OCI-LY1 (cell line): ENCODE measurements around the gene CYYR1.

ENCODE experiments used
- H2AFZ ChIP-seq: fragments of 200-600 bp; sonication (generic), shearing (Covaris generic); 2 replicates; pipeline ENCODE4 v1.6.0; 2014; ENCODE audit warnings: antibody characterized with exemption, mild to moderate bottlenecking, low read length
- H3F3A ChIP-seq: fragments of 200-600 bp; sonication (generic), shearing (Covaris generic); 2 replicates; pipeline ENCODE4 v1.6.0; 2014; ENCODE audit warnings: mild to moderate bottlenecking, antibody characterized with exemption, low read length, moderate library complexity; ENCODE audit not compliant: insufficient read depth
- H3K27ac ChIP-seq: fragments of 200-600 bp; sonication (generic); 2 replicates; pipeline ENCODE4 v1.5.1; 2014; ENCODE audit warnings: low read length, mixed run types, mild to moderate bottlenecking, low read depth; ENCODE audit not compliant: poor library complexity, severe bottlenecking
- H3K27me3 ChIP-seq: fragments of 200-600 bp; sonication (generic); 2 replicates; pipeline ENCODE4 v1.6.0; 2014; ENCODE audit warnings: antibody characterized with exemption, mild to moderate bottlenecking, low read length, moderate library complexity; ENCODE audit not compliant: insufficient read depth
- H3K36me3 ChIP-seq: fragments of 200-600 bp; sonication (generic); 2 replicates; pipeline ENCODE4 v1.6.1; 2014; ENCODE audit warnings: mild to moderate bottlenecking, antibody characterized with exemption, low read length, moderate library complexity, mixed read lengths; ENCODE audit not compliant: insufficient read depth
- H3K4me1 ChIP-seq: fragments of 200-600 bp; sonication (generic); 2 replicates; pipeline ENCODE4 v1.5.1; 2014; ENCODE audit warnings: mild to moderate bottlenecking, low read length, moderate library complexity; ENCODE audit not compliant: insufficient read depth, severe bottlenecking
- H3K4me2 ChIP-seq: fragments of 200-600 bp; sonication (generic), shearing (Covaris generic); 2 replicates; pipeline ENCODE4 v1.6.1; 2014; ENCODE audit warnings: low read length
- H3K4me3 ChIP-seq: fragments of 200-600 bp; sonication (generic); 2 replicates; pipeline ENCODE4 v1.5.1; 2014; ENCODE audit warnings: low read length, low read depth, mild to moderate bottlenecking, mixed read lengths; ENCODE audit not compliant: poor library complexity, severe bottlenecking
- H3K79me2 ChIP-seq: fragments of 200-600 bp; shearing (Covaris generic); 2 replicates; pipeline ENCODE4 v1.6.1; 2016; ENCODE audit warnings: mixed run types, low read length, mixed read lengths; ENCODE audit not compliant: insufficient read depth
- H3K9ac ChIP-seq: fragments of 200-600 bp; sonication (generic), shearing (Covaris generic); 2 replicates; pipeline ENCODE4 v1.6.1; 2014; ENCODE audit warnings: mild to moderate bottlenecking, low read length, mixed read lengths
- H3K9me2 ChIP-seq: fragments of 200-600 bp; sonication (generic), shearing (Covaris generic); 2 replicates; pipeline ENCODE4 v1.6.1; 2014; ENCODE audit warnings: low read depth, mild to moderate bottlenecking, low read length, mixed read lengths
- H3K9me3 ChIP-seq: fragments of 200-600 bp; shearing (Covaris generic); 2 replicates; pipeline ENCODE4 v1.6.1; 2014; ENCODE audit warnings: low read length, mixed read lengths
- H4K20me1 ChIP-seq: fragments of 200-600 bp; sonication (generic), shearing (Covaris generic); 2 replicates; pipeline ENCODE4 v1.6.0; 2016; ENCODE audit warnings: mild to moderate bottlenecking, low read length; ENCODE audit not compliant: insufficient read depth
- EZH2 ChIP-seq: fragments of 200-600 bp; sonication (generic), shearing (Covaris generic); IDR thresholded peaks from 2 replicates; pipeline ENCODE4 v1.8.0; 2017; ENCODE audit warnings: borderline replicate concordance, mixed run types, mild to moderate bottlenecking, antibody characterized with exemption, low read length, moderate library complexity, mixed read lengths
- TF ChIP-seq, protein P1 (sequence below): fragments of 200-600 bp; sonication (generic), shearing (Covaris generic); IDR thresholded peaks from 2 replicates; pipeline ENCODE4 v1.5.1; 2017; ENCODE audit warnings: mild to moderate bottlenecking, antibody characterized with exemption, low read length, moderate library complexity, mixed read lengths

CYYR1 gene

DNA sequence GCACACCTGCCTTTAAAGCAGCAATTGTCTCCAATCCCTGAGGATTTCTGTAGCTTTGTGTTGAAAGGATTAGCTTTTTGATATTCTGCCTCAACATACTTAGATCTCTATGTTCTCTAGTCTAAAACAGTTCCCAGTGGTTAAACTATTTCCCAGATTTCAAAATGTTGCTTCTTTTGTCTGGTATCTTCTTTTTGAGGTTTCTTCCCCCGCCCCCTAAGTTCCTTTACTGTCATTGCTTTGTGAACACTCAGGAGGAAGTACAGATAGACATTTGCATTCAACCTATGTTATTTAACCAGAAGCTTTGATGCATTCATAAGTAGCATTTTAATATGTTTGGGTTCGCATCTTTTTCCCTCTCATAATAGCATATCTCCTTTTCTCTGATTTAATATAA lies 33.5 kb downstream of the CYYR1 start:
- no peak overlapping the region for H3K4me2 ChIP-seq
- H3K9me2 ChIP-seq = no peaks in the 10 kb centered on the region
- no peak overlapping the region for H3K4me3 ChIP-seq
- H2AFZ ChIP-seq = no peak overlapping the region
- no peaks in the 10 kb centered on the region for H4K20me1 ChIP-seq
- H3K36me3 ChIP-seq = no peaks in the 10 kb centered on the region; the same call in 1 of the 2 replicates
- no peaks in the 10 kb centered on the region for H3K79me2 ChIP-seq
- H3K27ac ChIP-seq = no peak overlapping the region
- no peaks in the 10 kb centered on the region for H3K27me3 ChIP-seq
- no peaks in the 10 kb centered on the region for H3F3A ChIP-seq
- peaks cover 13% of the 10 kb centered on the region for H3K4me1 ChIP-seq
- no peak overlapping the region for H3K9ac ChIP-seq
- H3K9me3 ChIP-seq = no peaks in the 10 kb centered on the region
- no peak for TF ChIP-seq EZH2

DNA sequence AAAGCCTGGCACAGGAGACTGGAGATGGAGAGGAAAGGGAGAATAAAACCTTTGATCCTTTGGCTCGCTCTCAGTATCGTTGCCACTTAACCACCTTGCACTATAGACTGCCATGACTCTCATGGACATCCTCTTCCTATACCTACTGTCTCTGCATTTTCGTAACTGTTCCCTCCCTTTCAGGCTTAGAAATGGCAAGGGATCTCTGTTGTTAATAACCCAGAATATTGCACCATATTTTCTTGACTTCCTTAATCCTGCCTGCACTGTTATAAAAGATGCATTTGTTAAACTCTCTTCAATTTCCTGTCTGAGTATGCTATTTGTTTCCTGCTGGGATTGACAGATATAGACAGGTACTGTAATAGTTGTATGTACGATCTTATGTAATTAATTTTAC lies 38.6 kb downstream of the CYYR1 start:
- H3K4me1 ChIP-seq = peaks cover 5% of the 10 kb centered on the region
- H3K27ac ChIP-seq = no peak overlapping the region
- H3K4me2 ChIP-seq = no peak overlapping the region
- no peaks in the 10 kb centered on the region for H3K79me2 ChIP-seq
- no peaks in the 10 kb centered on the region for H3K27me3 ChIP-seq
- H3K36me3 ChIP-seq = no peaks in the 10 kb centered on the region; the same call in 1 of the 2 replicates
- H3K4me3 ChIP-seq = no peak overlapping the region
- H3K9ac ChIP-seq = no peak overlapping the region
- no peaks in the 10 kb centered on the region for H3F3A ChIP-seq
- H2AFZ ChIP-seq = no peak overlapping the region
- H3K9me2 ChIP-seq = no peaks in the 10 kb centered on the region
- no peaks in the 10 kb centered on the region for H3K9me3 ChIP-seq
- TF ChIP-seq, protein P1, sequence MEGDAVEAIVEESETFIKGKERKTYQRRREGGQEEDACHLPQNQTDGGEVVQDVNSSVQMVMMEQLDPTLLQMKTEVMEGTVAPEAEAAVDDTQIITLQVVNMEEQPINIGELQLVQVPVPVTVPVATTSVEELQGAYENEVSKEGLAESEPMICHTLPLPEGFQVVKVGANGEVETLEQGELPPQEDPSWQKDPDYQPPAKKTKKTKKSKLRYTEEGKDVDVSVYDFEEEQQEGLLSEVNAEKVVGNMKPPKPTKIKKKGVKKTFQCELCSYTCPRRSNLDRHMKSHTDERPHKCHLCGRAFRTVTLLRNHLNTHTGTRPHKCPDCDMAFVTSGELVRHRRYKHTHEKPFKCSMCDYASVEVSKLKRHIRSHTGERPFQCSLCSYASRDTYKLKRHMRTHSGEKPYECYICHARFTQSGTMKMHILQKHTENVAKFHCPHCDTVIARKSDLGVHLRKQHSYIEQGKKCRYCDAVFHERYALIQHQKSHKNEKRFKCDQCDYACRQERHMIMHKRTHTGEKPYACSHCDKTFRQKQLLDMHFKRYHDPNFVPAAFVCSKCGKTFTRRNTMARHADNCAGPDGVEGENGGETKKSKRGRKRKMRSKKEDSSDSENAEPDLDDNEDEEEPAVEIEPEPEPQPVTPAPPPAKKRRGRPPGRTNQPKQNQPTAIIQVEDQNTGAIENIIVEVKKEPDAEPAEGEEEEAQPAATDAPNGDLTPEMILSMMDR = no peak
- TF ChIP-seq EZH2 = no peak
- no peaks in the 10 kb centered on the region for H4K20me1 ChIP-seq

DNA sequence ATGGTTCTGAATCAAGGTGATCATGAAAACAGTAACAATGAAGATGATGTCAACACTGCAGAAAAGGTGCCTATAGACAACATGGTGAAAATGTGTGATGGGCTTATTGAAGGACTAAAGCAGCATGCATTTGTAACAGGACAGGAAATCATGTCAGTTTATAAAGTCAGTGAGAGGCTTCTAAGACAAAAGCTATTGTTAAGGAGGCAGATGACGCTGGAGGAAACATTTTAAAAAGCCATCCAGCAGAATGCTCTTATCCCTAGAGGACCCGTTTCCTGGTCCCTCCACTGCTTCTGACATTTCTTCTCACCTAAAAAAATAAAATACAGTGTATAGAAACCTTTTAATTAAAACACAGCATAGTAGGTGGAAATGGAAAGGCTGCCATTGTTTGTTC lies 40.9 kb downstream of the CYYR1 start:
- no peaks in the 10 kb centered on the region for H3K79me2 ChIP-seq
- no peaks in the 10 kb centered on the region for H4K20me1 ChIP-seq
- H3K4me2 ChIP-seq = no peak overlapping the region
- no peak for TF ChIP-seq EZH2
- TF ChIP-seq, protein P1 = no peak
- H3K9me2 ChIP-seq = no peaks in the 10 kb centered on the region
- H3K9ac ChIP-seq = no peak overlapping the region
- H3K9me3 ChIP-seq = no peaks in the 10 kb centered on the region
- no peaks in the 10 kb centered on the region for H3F3A ChIP-seq
- no peaks in the 10 kb centered on the region; the same call in 1 of the 2 replicates for H3K36me3 ChIP-seq
- H3K4me1 ChIP-seq = no peaks in the 10 kb centered on the region
- H2AFZ ChIP-seq = no peak overlapping the region
- H3K27me3 ChIP-seq = no peaks in the 10 kb centered on the region
- H3K27ac ChIP-seq = no peak overlapping the region
- no peak overlapping the region for H3K4me3 ChIP-seq

DNA sequence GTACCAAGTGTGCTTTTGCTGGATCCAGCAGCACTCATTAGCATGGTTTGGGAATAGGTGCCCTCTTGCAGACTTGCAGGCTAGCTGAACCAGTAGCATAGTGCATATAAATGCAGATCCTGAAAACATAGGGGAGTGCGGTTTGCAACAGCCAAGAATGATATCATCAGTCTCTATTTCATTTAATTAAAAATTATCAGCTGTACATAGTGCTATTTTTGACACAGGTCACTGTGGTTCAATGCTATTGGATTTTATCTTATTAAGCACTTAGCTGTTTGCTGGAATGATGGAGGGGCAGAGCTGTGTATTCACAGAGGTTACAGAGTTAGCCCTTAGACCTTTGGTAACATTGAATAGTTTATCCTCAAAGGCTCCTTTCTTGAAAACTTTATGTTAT lies 43.6 kb downstream of the CYYR1 start:
- Histone ChIP-seq H3F3A (no peaks in the 10 kb centered on the region), H3K79me2 (no peaks in the 10 kb centered on the region), H3K27ac (no peak overlapping the region), H3K9me3 (no peaks in the 10 kb centered on the region), H3K27me3 (no peaks in the 10 kb centered on the region), H3K4me1 (no peaks in the 10 kb centered on the region), H4K20me1 (no peaks in the 10 kb centered on the region), H3K9me2 (no peaks in the 10 kb centered on the region), H3K36me3 (no peaks in the 10 kb centered on the region), H3K4me2 (no peak overlapping the region), H3K9ac (no peak overlapping the region), H3K4me3 (no peak overlapping the region), H2AFZ (no peak overlapping the region)
- no peak for TF ChIP-seq EZH2
- TF ChIP-seq, protein P1 = no peak
